Kidney epithelial cell (primary cell): ENCODE data around the gene QPCT. TPM values are rescaled to one million over a fixed set of nuclear protein-coding genes. Genes with fewer than 3 reads are reported as not detected.

Experiments used
- DNase-seq: peaks from one replicate; pipeline ENCODE4 v3.0.0-alpha.2; 2010; ENCODE audit warnings: low read depth
- H3K27me3 ChIP-seq: 2 replicates; pipeline ENCODE4 v1.6.0; 2011; ENCODE audit warnings: low read length; ENCODE audit not compliant: control insufficient read depth, insufficient read depth
- H3K36me3 ChIP-seq: 2 replicates; pipeline ENCODE4 v1.5.1; 2011; ENCODE audit warnings: low read length; ENCODE audit not compliant: control insufficient read depth, insufficient read depth
- H3K4me3 ChIP-seq: 2 replicates; pipeline ENCODE4 v1.5.1; 2011; ENCODE audit warnings: low read depth, mild to moderate bottlenecking, control low read depth, low read length
- total RNA-seq: library from RNA; depleted of rRNA; stranded (reverse); fragments of >200 nt; gene quantifications from 2 replicates; pipeline ENCODE4 v1.2.3, GENCODE V29; 2015
- TF ChIP-seq, protein P1 (sequence below): IDR thresholded peaks from 2 replicates; pipeline ENCODE4 v1.5.1; 2011; ENCODE audit warnings: mild to moderate bottlenecking, moderate library complexity, low read length, control low read depth, inconsistent platforms; ENCODE audit not compliant: insufficient read depth, poor library complexity, severe bottlenecking

The QPCT gene
- total RNA-seq, 1 donor from 2014 or later: 35.4 TPM

DNA sequence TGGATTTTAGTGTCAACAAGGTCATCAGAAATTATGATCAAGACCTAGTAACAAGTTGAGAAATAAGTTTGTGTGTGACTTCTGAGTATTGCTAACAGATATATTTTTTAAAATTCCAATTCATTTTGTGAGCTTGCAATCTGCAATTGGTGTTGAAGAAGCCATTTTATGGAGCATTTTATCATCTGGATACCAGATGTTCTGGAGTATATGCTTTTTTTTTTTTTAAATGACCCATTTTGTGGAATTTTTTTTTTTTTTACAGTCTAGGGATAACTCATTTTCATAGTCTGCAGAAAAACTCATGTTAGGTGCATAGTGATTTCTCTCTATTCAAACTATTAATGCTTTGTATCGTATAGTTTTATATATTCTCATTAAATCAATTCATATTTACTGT is 12.6 kb downstream of the QPCT start:
- TF ChIP-seq, protein P1, sequence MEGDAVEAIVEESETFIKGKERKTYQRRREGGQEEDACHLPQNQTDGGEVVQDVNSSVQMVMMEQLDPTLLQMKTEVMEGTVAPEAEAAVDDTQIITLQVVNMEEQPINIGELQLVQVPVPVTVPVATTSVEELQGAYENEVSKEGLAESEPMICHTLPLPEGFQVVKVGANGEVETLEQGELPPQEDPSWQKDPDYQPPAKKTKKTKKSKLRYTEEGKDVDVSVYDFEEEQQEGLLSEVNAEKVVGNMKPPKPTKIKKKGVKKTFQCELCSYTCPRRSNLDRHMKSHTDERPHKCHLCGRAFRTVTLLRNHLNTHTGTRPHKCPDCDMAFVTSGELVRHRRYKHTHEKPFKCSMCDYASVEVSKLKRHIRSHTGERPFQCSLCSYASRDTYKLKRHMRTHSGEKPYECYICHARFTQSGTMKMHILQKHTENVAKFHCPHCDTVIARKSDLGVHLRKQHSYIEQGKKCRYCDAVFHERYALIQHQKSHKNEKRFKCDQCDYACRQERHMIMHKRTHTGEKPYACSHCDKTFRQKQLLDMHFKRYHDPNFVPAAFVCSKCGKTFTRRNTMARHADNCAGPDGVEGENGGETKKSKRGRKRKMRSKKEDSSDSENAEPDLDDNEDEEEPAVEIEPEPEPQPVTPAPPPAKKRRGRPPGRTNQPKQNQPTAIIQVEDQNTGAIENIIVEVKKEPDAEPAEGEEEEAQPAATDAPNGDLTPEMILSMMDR: no peak
- no peak overlapping the region for H3K4me3 ChIP-seq

DNA sequence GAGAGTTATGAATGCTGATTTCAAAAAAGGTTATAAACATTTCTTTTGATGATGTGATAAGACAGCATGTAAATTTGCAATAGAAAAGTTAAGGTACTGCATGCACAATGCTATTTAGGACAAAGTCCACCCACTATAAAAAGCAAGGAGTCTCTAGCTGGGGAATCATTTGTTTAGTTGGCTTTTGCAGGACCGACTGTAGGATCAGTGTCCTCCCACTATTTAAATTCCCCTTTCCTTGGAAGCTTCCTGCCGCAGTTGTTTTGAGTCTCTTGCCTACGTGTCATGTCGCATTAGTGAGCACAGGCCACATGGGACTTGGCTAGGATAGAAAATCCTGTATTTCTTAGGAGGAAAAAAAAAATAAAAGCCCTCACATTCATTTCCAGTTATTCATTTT is 13.1 kb downstream of the QPCT start:
- Histone ChIP-seq H3K27me3 (no peaks in the 10 kb centered on the region), H3K36me3 (no peaks in the 10 kb centered on the region), H3K4me3 (no peak overlapping the region)
- DNase-seq: no peak
- TF ChIP-seq, protein P1: no peak

More for the DNA sequence above, 12.6 kb downstream of the QPCT start:
- no peak for DNase-seq
- H3K36me3 ChIP-seq: no peaks in the 10 kb centered on the region
- no peaks in the 10 kb centered on the region for H3K27me3 ChIP-seq

DNA sequence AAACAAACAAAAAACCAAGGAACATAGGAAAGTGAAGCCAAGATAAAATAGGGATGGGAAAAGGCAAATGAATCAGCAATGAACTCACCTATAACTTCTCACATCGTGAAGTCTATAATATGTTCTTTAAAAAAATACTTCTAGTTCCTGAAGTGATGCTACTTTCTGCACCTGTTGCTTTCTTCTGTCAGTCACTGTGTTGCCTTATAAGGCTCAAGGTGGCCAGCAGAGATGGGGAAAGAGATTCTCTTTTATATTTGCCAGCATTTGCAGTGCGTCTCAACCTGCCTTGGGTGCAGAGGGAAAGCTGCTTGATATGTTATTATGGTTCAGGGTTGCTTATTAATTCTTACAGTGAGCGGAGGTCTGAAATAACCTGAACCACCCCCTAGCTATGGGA is 14.0 kb downstream of the QPCT start:
- H3K36me3 ChIP-seq: no peaks in the 10 kb centered on the region
- no peak for DNase-seq
- TF ChIP-seq, protein P1: no peak
- no peaks in the 10 kb centered on the region for H3K27me3 ChIP-seq
- no peak overlapping the region for H3K4me3 ChIP-seq

DNA sequence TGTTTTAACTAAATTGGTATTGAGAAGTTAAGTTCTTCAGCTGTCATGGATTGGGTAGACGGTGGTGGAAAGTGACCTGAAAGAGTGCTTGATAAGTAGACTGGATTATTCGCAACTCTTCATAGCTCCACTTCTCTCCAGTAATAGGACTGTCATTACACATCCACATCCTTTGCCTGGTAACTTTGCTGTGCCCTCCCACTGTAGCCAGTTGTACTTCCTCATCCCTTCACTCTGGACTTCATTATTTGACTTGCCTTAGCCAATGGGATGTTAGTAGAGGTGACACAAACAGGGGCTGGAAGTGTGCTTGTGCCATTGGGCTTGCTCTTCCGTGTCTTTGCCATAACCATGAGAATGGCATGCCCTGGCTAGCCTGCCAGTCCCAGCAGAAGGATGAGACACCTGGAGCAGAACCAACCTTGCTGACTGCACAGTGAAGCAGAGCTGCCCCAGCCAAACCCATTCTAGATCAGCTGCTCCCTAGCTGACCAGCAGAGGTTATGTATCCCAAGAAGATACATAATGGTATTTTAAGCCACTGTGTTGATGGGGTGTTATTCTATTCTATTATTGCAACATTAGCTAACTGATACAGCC is 16.9 kb downstream of the QPCT start:
- Histone ChIP-seq H3K36me3 (no peaks in the 10 kb centered on the region), H3K27me3 (no peaks in the 10 kb centered on the region), H3K4me3 (no peak overlapping the region)
- DNase-seq: no peak
- TF ChIP-seq, protein P1: no peak

DNA sequence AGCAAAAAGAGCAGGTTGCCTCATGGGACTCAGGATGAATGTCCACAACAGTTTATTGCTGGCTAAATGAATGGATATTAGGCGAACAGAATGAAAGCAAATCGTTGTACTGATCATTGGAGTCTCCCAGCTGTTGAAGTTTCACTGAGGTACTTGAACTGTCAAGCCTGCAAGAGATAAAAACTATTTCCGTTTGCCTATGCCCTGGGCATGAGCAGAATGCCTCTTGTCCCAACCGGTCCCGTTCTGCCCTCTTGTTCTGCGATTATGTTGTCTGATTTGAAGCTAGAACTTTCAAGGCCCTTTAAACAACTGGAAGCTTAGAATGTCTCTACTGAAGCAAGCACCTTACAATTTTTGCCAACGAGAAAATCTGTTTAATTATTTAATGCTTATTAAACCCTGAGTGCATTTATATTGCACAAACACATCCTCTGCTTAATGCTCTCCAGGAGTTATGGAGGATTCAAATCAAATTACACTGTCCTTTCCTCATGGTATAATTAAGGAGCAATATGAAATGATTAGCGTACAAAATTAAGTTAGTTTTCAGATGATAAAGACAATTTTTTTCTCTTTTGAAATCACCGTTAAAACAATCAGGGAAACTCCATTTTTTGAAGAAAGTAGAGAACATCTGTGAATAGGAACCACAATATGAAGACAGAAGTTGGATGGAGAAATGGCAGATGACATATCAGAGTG is 17.7 kb downstream of the QPCT start:
- no peaks in the 10 kb centered on the region for H3K36me3 ChIP-seq
- DNase-seq: no peak
- TF ChIP-seq, protein P1: no peak
- H3K4me3 ChIP-seq: no peak overlapping the region
- no peaks in the 10 kb centered on the region for H3K27me3 ChIP-seq
